ENCODE data around the gene ESPL1. TPM values are rescaled to one million over a fixed set of nuclear protein-coding genes. Genes with fewer than 3 reads are reported as not detected.

The ESPL1 gene
- total and polyA plus RNA-seq, 2 of the 8 experiments (the other 6 are each of a cell fraction or from before 2014, with no cell fraction given): 31.8 to 52.7 TPM

DNA sequence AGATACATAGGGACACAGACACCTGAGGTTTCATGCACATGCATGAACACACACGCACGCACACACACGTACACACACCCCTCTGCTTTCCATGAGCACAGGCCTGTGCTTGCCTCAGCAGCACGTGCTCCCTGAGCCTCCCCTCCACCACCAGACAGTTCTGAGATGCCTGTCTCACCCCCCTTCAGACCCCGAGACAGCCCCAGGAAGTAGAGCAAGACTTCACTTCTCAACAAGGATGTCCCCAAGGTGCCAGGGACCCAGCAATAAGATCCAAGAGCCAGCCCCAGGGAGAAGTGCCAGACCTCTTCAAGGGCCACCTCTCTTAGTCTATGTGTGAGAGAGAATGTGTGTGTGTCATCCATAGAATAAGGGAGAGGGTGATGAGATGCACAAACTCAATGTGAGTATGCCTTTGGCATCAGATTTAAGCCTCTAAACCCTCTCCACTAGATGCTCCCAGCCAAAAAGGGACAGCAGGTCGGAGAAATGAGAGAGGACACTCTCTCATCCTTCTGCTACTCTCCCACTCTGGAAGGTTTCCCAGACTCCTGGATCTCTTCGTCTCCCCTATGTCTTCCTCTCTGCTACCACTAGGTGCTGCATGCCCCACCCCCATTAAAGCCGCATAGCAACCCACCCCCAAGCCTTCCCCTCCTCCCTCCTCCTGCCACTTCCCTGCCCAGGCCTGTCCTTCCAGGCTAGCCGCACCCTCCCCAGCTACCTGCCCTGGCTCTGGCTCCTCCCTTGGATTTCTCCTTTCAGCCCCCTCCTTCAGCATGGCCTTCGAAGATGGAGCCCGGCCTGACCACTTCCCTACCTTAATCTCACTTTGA lies 43.8 kb upstream of the ESPL1 start (continued):
- TF ChIP-seq, protein P1, sequence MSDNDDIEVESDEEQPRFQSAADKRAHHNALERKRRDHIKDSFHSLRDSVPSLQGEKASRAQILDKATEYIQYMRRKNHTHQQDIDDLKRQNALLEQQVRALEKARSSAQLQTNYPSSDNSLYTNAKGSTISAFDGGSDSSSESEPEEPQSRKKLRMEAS (IDR thresholded peaks at IDR 0.05): peak; percentile 30; the same call in 1 of the 2 replicates
